Stimulated activated CD8-positive, alpha-beta memory T cell treated with anti-CD3 and anti-CD28 coated beads, Interleukin-7, amount 100 ng/mL, for 24 hours (primary cell): ENCODE measurements around the gene TBX15.
"Not testable (repeated sequence)": the region's sequence is repeated elsewhere in the genome, so short reads cannot be mapped to it uniquely, and the experiment has no call there.

Source experiments
- DNase-seq: peaks from one replicate; pipeline ENCODE4 v3.0.0-alpha.2; 2020; ENCODE audit warnings: low read depth

Gene TBX15

GRCh38 chr1:118958937-118959631, 29.1 kb downstream of the TBX15 start:
- DNase-seq: no peak

GRCh38 chr1:118958140-118958539, 30.0 kb downstream of the TBX15 start:
- DNase-seq: no peak

DNA sequence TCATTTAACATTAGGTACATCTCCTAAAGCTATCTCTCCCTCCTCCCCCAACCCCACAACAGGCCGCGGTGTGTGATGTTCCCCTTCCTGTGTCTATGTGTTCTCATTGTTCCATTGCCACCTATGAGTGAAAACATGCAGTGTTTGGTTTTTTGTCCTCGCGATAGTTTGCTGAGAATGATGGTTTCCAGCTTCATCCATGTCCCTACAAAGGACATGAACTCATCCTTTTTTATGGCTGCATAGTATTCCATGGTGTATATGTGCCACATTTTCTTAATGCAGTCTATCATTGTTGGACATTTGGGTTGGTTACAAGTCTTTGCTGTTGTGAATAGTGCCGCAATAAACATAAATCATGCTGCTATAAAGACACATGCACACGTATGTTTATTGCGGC, 30.6 kb downstream of the TBX15 start:
- not testable (repeated sequence) for DNase-seq

- DNase-seq: no peak
Observed at GRCh38 chr1:118954301-118954905, 33.7 kb downstream of the TBX15 start.

- DNase-seq: no peak
Observed at GRCh38 chr1:118951270-118951936, 36.7 kb downstream of the TBX15 start.

DNA sequence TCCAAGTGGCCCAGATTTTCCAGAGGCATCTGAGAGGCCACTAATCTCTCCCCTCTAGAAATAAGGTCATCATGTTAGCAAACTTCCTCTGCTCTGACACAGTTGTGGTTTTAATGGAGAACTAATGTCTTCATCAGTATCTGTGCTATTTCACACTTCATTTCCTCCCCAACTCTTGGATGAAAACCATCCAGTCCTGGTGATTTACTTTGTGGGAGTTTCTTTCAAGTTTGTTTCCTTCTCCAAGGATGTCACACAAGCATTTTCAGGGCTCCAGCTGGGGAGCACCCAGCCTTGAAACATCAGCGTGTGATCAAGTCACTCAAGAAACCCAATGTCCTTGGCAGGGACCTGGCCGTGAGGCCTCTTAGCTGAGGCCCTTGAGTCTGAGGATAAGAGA, 38.8 kb downstream of the TBX15 start:
- DNase-seq: no peak

- DNase-seq: no peak
Observed at GRCh38 chr1:118948846-118949245, 39.3 kb downstream of the TBX15 start.

GRCh38 chr1:118948351-118948750, 39.8 kb downstream of the TBX15 start:
- DNase-seq: no peak

DNA sequence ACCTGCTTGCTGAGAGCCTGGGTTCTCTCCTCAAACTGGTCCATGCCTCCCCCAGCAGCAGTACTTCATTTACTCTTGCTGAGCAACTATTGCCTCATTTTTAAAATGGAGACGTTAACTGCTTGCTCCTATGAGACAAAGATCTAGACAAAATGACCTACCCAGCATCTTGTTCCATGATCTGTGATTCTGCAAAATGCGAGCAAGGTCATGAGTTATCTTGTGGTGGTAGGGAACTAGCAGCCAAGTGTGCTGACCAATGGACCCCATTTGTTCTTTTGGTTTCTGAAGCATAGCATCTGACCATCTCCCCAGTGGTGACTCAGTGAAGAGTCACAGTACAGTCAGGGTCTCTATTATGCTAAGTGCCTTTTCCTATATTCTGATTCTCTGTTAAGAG, 40.4 kb downstream of the TBX15 start:
- no peak for DNase-seq

DNA sequence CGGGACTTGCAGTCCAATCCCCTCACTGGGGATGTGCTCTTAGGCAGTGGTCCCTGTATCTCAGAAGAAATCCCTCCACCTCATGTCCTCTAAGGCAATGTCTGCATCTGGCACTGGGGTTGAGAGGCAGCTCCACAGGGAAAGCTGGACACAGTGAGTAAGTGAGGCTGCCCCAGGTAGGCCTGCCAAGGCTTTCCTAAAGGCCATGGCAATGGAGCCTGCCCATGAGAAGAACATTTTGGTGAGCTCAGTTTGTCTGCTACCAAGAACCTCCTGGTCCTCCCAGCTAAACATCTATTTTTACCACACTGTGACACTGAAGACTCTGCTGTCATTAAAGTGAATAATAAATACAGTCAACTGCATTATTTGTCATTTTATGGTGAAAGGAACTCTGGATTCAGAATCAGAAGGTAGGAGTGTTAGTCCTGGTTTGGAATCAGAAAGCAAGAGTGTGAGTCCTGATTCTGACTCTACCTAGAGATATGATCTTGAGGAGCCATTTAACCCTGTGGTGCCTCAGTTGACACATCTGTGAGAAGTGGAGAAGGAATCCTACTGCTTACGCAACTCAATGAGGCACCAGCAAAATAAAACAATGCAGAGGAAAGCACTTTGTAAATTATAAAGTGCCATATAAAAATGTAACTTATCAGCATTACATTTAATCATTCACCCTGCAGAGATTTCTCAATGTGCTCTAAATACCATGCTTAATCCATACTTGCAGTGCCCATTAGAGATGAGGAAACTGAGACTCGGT, 41.0 kb downstream of the TBX15 start:
- DNase-seq: no peak

- no peak for DNase-seq
Observed at GRCh38 chr1:118945489-118945888, 42.7 kb downstream of the TBX15 start.

GRCh38 chr1:118944546-118944945, 43.6 kb downstream of the TBX15 start:
- DNase-seq: no peak

GRCh38 chr1:118944133-118944532, 44.0 kb downstream of the TBX15 start:
- DNase-seq: no peak

- no peak for DNase-seq
Observed at GRCh38 chr1:118940957-118941356, 47.2 kb downstream of the TBX15 start.

- DNase-seq: no peak
Observed at GRCh38 chr1:118937413-118938072, 50.6 kb downstream of the TBX15 start.

DNA sequence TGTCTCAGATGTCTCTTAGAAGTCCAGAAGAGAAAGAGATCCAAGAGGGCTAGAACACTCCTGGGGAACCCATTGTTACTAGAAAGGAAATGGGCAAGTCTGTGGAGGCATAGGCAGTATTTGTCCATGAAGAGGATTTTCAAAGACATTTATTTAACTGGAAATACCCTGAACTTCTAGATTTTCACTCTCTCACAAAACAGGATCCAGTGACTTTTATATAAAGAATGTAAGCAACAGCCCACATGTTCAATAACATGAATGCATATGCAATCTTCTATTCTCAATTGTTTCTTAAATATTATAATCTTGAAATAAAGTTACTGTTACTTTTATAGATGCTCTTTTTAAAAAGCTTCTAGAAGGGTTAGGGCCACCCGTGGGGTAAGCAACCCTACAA, 53.4 kb downstream of the TBX15 start:
- DNase-seq: no peak

DNA sequence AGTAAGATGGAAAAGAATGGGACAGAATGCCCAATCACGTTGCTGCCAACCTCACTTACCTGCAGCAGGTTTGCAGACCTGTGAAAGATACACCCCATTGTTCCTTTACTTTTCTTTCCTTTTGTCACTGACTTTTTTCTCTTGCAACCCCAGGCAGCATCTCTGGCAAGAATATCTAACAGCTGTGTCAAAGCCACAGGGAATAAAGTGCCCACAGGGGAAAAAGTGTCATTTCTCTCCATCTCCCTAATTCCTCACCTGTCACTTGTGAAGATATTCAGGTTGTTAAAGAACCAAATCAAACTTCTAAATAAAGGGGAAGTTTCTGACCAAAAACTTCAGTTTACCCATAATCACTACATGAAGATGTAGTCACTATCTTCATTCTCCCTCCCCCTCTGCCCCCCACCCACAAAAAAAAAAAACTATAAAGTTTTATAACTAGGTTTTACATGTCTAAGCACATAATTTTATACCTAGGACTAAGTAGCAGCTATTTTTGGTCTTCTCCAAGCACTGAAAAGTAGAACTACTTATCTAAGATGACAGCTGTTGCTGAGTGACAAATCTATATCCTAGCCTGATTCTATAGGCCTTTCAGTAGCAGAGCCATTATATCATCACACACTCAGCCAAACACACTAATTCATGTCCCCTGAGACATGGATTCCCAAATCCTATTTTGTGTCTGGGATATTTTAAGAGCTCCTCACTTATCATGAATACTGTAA, 54.9 kb downstream of the TBX15 start:
- no peak for DNase-seq

- DNase-seq: no peak
Observed at GRCh38 chr1:118931876-118932275, 56.3 kb downstream of the TBX15 start.

DNA sequence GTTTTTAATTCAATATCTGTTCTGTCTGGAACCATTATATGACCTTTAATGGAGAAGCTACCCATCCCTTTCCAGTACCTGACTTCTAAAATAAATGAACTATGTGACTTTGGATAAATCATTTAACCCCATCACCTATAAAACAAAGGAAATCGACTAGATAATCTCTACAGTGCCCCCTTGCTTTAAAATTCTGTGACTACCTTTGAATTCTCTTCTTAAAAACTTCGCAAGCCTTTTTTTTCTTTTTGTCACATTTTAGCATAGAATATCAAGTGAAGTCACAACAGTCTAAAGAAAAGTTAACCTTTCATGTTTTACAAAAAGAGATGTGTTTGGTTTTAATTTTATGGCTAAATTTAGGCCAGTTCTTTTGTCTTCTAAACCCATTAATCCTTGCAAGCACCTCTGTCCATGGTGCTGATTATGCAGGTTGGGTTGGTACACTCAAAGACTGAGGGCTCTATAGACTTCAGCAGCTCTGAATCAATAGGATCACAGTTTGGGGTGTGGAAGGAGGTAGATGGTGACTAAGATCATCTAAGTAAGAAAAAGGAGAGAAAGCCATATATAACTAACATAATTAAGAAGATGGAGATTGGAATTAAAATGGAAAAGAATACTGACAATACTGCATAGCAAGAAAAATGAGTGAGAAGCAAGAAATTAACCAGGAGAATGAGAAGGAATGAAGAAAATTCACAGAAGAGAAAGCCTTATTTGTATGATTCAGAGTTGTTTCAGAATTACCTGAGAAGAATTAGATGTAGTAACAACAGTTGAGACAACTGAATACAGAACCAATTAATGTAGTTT, 59.2 kb downstream of the TBX15 start:
- DNase-seq: no peak

DNA sequence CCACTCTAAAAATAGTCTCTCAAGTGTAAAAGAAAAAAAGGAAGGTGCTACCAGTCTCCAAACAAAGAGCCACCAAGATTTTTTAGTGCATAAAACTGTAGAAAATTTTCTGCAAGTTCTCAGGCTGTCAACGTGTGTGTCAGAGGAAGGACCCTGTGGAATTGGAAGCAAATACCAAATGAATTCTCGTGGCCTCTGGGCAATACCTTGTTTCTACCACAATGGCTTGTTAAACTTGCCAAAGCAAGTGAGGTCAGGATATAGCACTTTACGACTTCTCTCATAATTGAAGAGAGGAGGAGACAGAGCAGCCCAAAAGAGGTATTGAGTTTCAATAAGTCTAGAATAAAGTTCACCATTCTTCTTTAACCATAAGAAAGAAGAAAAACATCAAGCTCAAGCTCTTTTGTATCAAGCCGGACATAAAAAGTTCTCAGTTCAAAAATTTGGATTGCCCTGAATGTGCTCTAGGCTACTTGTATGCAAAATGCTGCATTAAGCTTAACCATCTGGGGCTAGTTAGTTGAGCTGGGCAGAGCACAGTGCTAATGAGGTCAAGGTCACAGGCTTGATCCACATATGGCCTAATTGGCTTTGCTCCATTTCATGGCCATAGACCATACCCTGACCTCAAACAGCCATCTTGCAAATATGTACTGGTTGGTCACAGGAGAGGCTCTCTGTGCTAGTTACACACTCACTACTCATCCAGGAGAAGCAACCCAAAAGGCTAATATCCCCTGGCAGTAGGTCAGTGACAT, 60.5 kb downstream of the TBX15 start:
- no peak for DNase-seq
